MM.1S (cell line): Measurements from ENCODE around the gene MEDAG.
A peak's percentile ranks its signal among the peaks of the same experiment; 100 is the strongest.

Experiments
- DNase-seq: peaks from one replicate; pipeline ENCODE4 v3.0.0-alpha.2; 2015
- H2AFZ ChIP-seq: fragments of 300-600 bp; sonication (generic); 2 replicates; pipeline ENCODE4 v1.6.0; 2016; ENCODE audit warnings: antibody characterized with exemption, low read length
- H3F3A ChIP-seq: fragments of 300-600 bp; sonication (generic); 2 replicates; pipeline ENCODE4 v1.6.1; 2016; ENCODE audit warnings: mild to moderate bottlenecking, antibody characterized with exemption, low read length, moderate library complexity, mixed read lengths; ENCODE audit not compliant: insufficient read depth
- H3K27ac ChIP-seq: fragments of 300-600 bp; sonication (generic); 2 replicates; pipeline ENCODE4 v1.5.1; 2016; ENCODE audit warnings: mild to moderate bottlenecking, low read length
- H3K27me3 ChIP-seq: fragments of 300-600 bp; sonication (generic); replicated peaks from 2 replicates; pipeline ENCODE4 v1.6.0; 2016; ENCODE audit warnings: low read length; ENCODE audit not compliant: insufficient read depth
- H3K36me3 ChIP-seq: fragments of 300-600 bp; sonication (generic); replicated peaks from 2 replicates; pipeline ENCODE4 v1.6.1; 2016; ENCODE audit warnings: mild to moderate bottlenecking, low read length, mixed read lengths; ENCODE audit not compliant: insufficient read depth
- H3K4me1 ChIP-seq: fragments of 300-600 bp; sonication (generic); 2 replicates; pipeline ENCODE4 v1.6.1; 2016; ENCODE audit warnings: low read length, mixed read lengths
- H3K4me2 ChIP-seq: fragments of 300-600 bp; sonication (generic); 2 replicates; pipeline ENCODE4 v1.6.0; 2016; ENCODE audit warnings: low read depth, low read length
- H3K4me3 ChIP-seq: fragments of 300-600 bp; sonication (generic); 2 replicates; pipeline ENCODE4 v1.5.1; 2016; ENCODE audit warnings: low read length, mixed read lengths
- H3K79me2 ChIP-seq: fragments of 300-600 bp; sonication (generic); 2 replicates; pipeline ENCODE4 v1.6.1; 2016; ENCODE audit warnings: mixed run types, low read length, mixed read lengths
- H3K9ac ChIP-seq: fragments of 300-600 bp; sonication (generic); 2 replicates; pipeline ENCODE4 v1.6.1; 2016; ENCODE audit warnings: low read length, mixed read lengths
- H3K9me2 ChIP-seq: fragments of 300-600 bp; sonication (generic); replicated peaks from 2 replicates; pipeline ENCODE4 v1.6.1; 2016; ENCODE audit warnings: mild to moderate bottlenecking, low read length, mixed read lengths; ENCODE audit not compliant: insufficient read depth
- H3K9me3 ChIP-seq: fragments of 300-600 bp; sonication (generic); replicated peaks from 2 replicates; pipeline ENCODE4 v1.6.1; 2016; ENCODE audit warnings: mild to moderate bottlenecking, low read length, mixed read lengths; ENCODE audit not compliant: insufficient read depth
- H4K20me1 ChIP-seq: fragments of 300-600 bp; sonication (generic); 2 replicates; pipeline ENCODE4 v1.6.1; 2016; ENCODE audit warnings: mild to moderate bottlenecking, low read length, moderate library complexity, mixed read lengths; ENCODE audit not compliant: insufficient read depth
- EZH2 ChIP-seq: fragments of 300-600 bp; sonication (generic); optimal IDR thresholded peaks from 2 replicates; pipeline ENCODE3; 2017; ENCODE audit warnings: low read depth, mild to moderate bottlenecking, antibody characterized with exemption, low read length, mixed read lengths
- EZH2phosphoT487 ChIP-seq: fragments of 300-600 bp; sonication (generic); IDR thresholded peaks from 2 replicates; pipeline ENCODE4 v1.6.1; 2018; ENCODE audit warnings: antibody characterized with exemption, low read length
- TF ChIP-seq, protein P1 (sequence below): fragments of 300-600 bp; sonication (generic); IDR thresholded peaks from 2 replicates; pipeline ENCODE4 v1.5.1; 2016; ENCODE audit warnings: antibody characterized with exemption, low read length, mixed read lengths

Gene MEDAG

GRCh38 chr13:30864433-30865122, 41.5 kb upstream of the MEDAG start:
- H2AFZ ChIP-seq, result no peak overlapping the region
- no peak overlapping the region for H3K9ac ChIP-seq
- no peaks in the 10 kb centered on the region for H4K20me1 ChIP-seq
- no peaks in the 10 kb centered on the region for H3K79me2 ChIP-seq
- no peaks in the 10 kb centered on the region for H3K36me3 ChIP-seq
- H3K9me3 ChIP-seq, result no peaks in the 10 kb centered on the region
- H3K27ac ChIP-seq, result no peak overlapping the region
- DNase-seq, result no peak
- no peak overlapping the region for H3K4me3 ChIP-seq
- H3K27me3 ChIP-seq, result no peaks in the 10 kb centered on the region
- no peak for TF ChIP-seq EZH2
- TF ChIP-seq EZH2phosphoT487, result no peak
- TF ChIP-seq, protein P1, sequence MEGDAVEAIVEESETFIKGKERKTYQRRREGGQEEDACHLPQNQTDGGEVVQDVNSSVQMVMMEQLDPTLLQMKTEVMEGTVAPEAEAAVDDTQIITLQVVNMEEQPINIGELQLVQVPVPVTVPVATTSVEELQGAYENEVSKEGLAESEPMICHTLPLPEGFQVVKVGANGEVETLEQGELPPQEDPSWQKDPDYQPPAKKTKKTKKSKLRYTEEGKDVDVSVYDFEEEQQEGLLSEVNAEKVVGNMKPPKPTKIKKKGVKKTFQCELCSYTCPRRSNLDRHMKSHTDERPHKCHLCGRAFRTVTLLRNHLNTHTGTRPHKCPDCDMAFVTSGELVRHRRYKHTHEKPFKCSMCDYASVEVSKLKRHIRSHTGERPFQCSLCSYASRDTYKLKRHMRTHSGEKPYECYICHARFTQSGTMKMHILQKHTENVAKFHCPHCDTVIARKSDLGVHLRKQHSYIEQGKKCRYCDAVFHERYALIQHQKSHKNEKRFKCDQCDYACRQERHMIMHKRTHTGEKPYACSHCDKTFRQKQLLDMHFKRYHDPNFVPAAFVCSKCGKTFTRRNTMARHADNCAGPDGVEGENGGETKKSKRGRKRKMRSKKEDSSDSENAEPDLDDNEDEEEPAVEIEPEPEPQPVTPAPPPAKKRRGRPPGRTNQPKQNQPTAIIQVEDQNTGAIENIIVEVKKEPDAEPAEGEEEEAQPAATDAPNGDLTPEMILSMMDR, result no peak
- H3K4me2 ChIP-seq, result no peak overlapping the region
- no peaks in the 10 kb centered on the region for H3K9me2 ChIP-seq
- no peaks in the 10 kb centered on the region for H3K4me1 ChIP-seq
- no peaks in the 10 kb centered on the region for H3F3A ChIP-seq

GRCh38 chr13:30865123-30866049, 40.7 kb upstream of the MEDAG start:
- H3F3A ChIP-seq, result no peaks in the 10 kb centered on the region
- no peaks in the 10 kb centered on the region for H3K9me3 ChIP-seq
- no peak overlapping the region for H3K27ac ChIP-seq
- H3K9ac ChIP-seq, result no peak overlapping the region
- H3K4me1 ChIP-seq, result no peaks in the 10 kb centered on the region
- no peak overlapping the region for H3K4me2 ChIP-seq
- no peaks in the 10 kb centered on the region for H3K9me2 ChIP-seq
- H3K4me3 ChIP-seq, result no peak overlapping the region
- no peaks in the 10 kb centered on the region for H4K20me1 ChIP-seq
- peak; percentile 61 for DNase-seq
- no peaks in the 10 kb centered on the region for H3K27me3 ChIP-seq
- no peak for TF ChIP-seq EZH2
- no peak for TF ChIP-seq EZH2phosphoT487
- TF ChIP-seq, protein P1, result peak; percentile 78
- H2AFZ ChIP-seq, result no peak overlapping the region
- no peaks in the 10 kb centered on the region for H3K36me3 ChIP-seq
- H3K79me2 ChIP-seq, result no peaks in the 10 kb centered on the region

GRCh38 chr13:30866677-30867076, 39.4 kb upstream of the MEDAG start:
- Histone ChIP-seq H3K27me3 (no peaks in the 10 kb centered on the region), H3K4me1 (no peaks in the 10 kb centered on the region), H3K9ac (no peak overlapping the region), H3K36me3 (no peaks in the 10 kb centered on the region), H3K79me2 (no peaks in the 10 kb centered on the region), H3K9me3 (no peaks in the 10 kb centered on the region), H3K4me3 (no peak overlapping the region), H2AFZ (no peak overlapping the region), H4K20me1 (no peaks in the 10 kb centered on the region), H3K4me2 (no peak overlapping the region), H3F3A (no peaks in the 10 kb centered on the region), H3K9me2 (no peaks in the 10 kb centered on the region), H3K27ac (no peak overlapping the region)
- TF ChIP-seq, protein P1, result no peak
- TF ChIP-seq EZH2phosphoT487, result no peak
- TF ChIP-seq EZH2, result no peak
- no peak for DNase-seq
